Measurements from ENCODE around the gene LRCH2. TPM values are rescaled to one million over a fixed set of nuclear protein-coding genes. Genes with fewer than 3 reads are reported as not detected.

Gene LRCH2
- total RNA-seq, 4 donors from 2014 or later = 9.8 to 15.9 (median 10.7) TPM

DNA sequence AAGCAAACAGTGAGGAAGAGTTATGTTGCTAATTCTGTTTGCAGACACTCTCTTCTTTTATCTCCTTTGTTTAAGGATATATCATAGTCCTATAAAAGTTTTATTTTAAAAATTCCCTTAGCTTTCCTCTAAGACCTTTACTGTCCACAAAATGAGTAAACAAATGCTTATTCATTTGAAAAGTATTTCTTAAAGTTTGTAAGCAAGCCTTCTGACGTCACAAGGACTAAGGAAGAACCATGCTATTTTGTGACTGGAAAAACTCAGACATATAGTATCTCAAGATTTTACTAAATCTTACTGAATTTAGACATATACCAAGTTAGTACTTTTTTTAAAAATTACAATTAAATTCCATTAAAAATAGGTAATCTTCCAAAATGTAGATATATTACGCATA, 49.9 kb downstream of the LRCH2 start:
- intact Hi-C loops (cut with DNase I) = no loop called here

DNA sequence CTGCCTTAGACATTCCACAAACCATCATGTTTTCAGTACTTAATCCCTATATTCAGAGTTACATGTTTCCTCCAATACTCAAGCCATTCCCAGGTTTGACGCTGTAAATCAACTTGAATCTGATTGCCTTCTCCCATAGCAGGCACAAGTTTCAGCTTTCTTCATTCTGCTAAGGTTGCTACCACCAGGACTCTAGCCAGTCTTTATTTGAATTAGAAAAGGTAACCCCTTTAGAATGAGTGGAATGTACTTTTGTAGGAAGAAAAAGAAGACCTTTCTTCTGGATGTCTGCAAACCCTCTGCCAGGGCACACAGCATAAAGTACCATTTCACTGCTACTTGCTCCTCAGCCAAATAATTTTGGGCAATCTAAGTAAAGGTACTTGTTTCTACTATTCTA, 55.4 kb downstream of the LRCH2 start:
- H3K9me3 ChIP-seq = no peaks in the 10 kb centered on the region
- TF ChIP-seq EP300 (IDR thresholded peaks at IDR 0.05) = no peak
- TF ChIP-seq, protein P1, sequence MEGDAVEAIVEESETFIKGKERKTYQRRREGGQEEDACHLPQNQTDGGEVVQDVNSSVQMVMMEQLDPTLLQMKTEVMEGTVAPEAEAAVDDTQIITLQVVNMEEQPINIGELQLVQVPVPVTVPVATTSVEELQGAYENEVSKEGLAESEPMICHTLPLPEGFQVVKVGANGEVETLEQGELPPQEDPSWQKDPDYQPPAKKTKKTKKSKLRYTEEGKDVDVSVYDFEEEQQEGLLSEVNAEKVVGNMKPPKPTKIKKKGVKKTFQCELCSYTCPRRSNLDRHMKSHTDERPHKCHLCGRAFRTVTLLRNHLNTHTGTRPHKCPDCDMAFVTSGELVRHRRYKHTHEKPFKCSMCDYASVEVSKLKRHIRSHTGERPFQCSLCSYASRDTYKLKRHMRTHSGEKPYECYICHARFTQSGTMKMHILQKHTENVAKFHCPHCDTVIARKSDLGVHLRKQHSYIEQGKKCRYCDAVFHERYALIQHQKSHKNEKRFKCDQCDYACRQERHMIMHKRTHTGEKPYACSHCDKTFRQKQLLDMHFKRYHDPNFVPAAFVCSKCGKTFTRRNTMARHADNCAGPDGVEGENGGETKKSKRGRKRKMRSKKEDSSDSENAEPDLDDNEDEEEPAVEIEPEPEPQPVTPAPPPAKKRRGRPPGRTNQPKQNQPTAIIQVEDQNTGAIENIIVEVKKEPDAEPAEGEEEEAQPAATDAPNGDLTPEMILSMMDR (IDR thresholded peaks at IDR 0.05) = no peak
- no peak for TF ChIP-seq POLR2A (IDR thresholded peaks at IDR 0.05; ENCODE audit: low read depth)
- no peak for TF ChIP-seq POLR2AphosphoS5 (IDR thresholded peaks at IDR 0.05)
- peaks cover 0 to 12% (median 0%) of the 10 kb centered on the region in 4 donors for H3K27me3 ChIP-seq
- H3K4me3 ChIP-seq = no peak overlapping the region
- no peak overlapping the region for H3K27ac ChIP-seq (replicated peaks in 1 of 4)
- DNase-seq (ENCODE audit: extremely low spot score) = no peak
- no peaks in the 10 kb centered on the region for H3K4me1 ChIP-seq
- intact Hi-C loops (cut with DNase I) = no loop called here
- WGBS = 71% methylated on average over 1 of the region's 1 CpG
- H3K36me3 ChIP-seq = peaks cover 0 to 4% (median 0%) of the 10 kb centered on the region in 4 donors

More for the DNA sequence above, 49.9 kb downstream of the LRCH2 start:
- TF ChIP-seq POLR2AphosphoS5 (IDR thresholded peaks at IDR 0.05) (no peak), POLR2A (IDR thresholded peaks at IDR 0.05; ENCODE audit: low read depth) (no peak), EP300 (IDR thresholded peaks at IDR 0.05) (no peak)
- TF ChIP-seq, protein P1 (IDR thresholded peaks at IDR 0.05) = no peak
- Histone ChIP-seq H3K9me3 (no peaks in the 10 kb centered on the region), H3K4me3 (no peak overlapping the region), H3K27me3 (no peaks in the 10 kb centered on the region), H3K4me1 (no peaks in the 10 kb centered on the region), H3K27ac (replicated peaks in 1 of 4) (no peak overlapping the region), H3K36me3 (no peaks in the 10 kb centered on the region)
- DNase-seq (ENCODE audit: extremely low spot score) = no peak
- WGBS = 78% methylated on average over 2 of the region's 2 CpGs

DNA sequence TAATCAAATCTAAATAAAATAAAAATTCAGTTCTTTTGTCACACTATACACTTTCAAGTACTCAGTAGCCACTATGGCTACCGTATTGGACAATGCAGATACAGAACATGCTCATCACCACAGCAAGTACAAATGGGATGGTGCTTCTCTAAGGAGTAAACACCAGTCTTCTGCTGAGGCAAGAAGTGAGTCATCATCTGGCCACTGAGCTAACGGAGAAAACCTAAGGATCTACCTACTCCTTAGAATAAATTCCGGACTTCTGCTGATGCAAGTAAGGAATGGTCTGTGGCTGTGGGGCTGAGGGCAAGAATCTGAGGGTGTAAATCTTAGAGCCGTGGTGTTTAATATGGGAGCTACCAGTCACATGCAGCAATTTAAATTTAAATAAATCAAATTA, 56.0 kb downstream of the LRCH2 start:
- Histone ChIP-seq H3K27ac (replicated peaks in 1 of 4) (no peak overlapping the region), H3K4me1 (no peaks in the 10 kb centered on the region), H3K36me3 (peaks cover 0 to 4% (median 0%) of the 10 kb centered on the region in 4 donors), H3K27me3 (peaks cover 0 to 12% (median 0%) of the 10 kb centered on the region in 4 donors), H3K9me3 (no peaks in the 10 kb centered on the region), H3K4me3 (no peak overlapping the region)
- 85% methylated on average over 4 of the region's 4 CpGs for WGBS
- TF ChIP-seq POLR2AphosphoS5 (IDR thresholded peaks at IDR 0.05) (no peak), POLR2A (IDR thresholded peaks at IDR 0.05; ENCODE audit: low read depth) (no peak), EP300 (IDR thresholded peaks at IDR 0.05) (no peak)
- TF ChIP-seq, protein P1 (IDR thresholded peaks at IDR 0.05) = no peak
- DNase-seq (ENCODE audit: extremely low spot score) = no peak
- intact Hi-C loops (cut with DNase I) = no loop called here

DNA sequence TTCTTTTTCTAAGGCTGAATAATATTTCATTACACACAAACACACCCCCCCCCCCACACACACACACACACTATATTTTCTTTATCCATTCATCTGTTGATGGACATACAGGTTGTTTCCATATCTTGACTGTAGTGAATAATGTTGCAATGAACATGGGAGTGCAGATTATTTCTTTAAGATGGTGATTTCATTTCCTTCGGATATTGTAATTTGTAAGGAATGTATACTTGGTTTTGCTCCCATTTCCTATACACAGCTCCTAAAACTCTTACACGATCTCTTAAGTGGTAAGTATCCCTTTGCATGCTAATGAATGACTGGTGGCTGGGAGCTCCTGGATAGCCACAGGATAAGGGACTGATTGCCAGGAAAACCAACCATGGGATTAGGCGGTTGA, 59.3 kb downstream of the LRCH2 start:
- Histone ChIP-seq H3K27me3 (peaks cover 0 to 12% (median 0%) of the 10 kb centered on the region in 4 donors), H3K4me3 (no peak overlapping the region), H3K36me3 (peaks cover 0 to 4% (median 0%) of the 10 kb centered on the region in 4 donors), H3K4me1 (no peaks in the 10 kb centered on the region), H3K9me3 (no peaks in the 10 kb centered on the region), H3K27ac (replicated peaks in 1 of 4) (no peak overlapping the region)
- TF ChIP-seq, protein P1 (IDR thresholded peaks at IDR 0.05) = no peak
- TF ChIP-seq POLR2AphosphoS5 (IDR thresholded peaks at IDR 0.05) (no peak), POLR2A (IDR thresholded peaks at IDR 0.05; ENCODE audit: low read depth) (no peak), EP300 (IDR thresholded peaks at IDR 0.05) (no peak)
- no peak for DNase-seq (ENCODE audit: extremely low spot score)
- intact Hi-C loops (cut with DNase I) = no loop called here
- 85% methylated on average over 3 of the region's 3 CpGs for WGBS

DNA sequence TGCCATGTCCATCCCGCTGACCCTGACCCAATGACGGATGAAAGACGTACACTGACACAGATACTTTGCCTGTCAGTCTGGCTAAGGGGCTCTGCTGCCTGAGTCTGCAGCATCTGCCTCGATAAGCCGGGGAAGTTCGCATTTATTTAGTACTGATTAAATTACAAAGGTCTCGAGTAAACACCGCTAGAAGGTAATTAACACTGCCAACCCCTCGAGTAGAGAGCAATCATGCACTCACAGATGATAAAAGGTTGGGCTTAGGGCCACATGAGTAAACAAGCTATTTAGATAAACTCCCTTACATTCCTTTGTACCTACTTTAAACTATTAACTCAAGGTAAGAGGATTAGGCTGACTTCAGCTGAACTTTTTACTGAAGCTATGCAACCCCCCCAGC, 60.7 kb downstream of the LRCH2 start:
- peaks cover 0 to 12% (median 0%) of the 10 kb centered on the region in 4 donors for H3K27me3 ChIP-seq
- no peaks in the 10 kb centered on the region for H3K9me3 ChIP-seq
- WGBS = 64% methylated on average over 9 of the region's 9 CpGs
- peaks cover 0 to 4% (median 0%) of the 10 kb centered on the region in 4 donors for H3K36me3 ChIP-seq
- no peaks in the 10 kb centered on the region for H3K4me1 ChIP-seq
- TF ChIP-seq POLR2A (IDR thresholded peaks at IDR 0.05; ENCODE audit: low read depth) = no peak
- TF ChIP-seq POLR2AphosphoS5 (IDR thresholded peaks at IDR 0.05) = no peak
- TF ChIP-seq EP300 (IDR thresholded peaks at IDR 0.05) = no peak
- TF ChIP-seq, protein P1 (IDR thresholded peaks at IDR 0.05) = no peak
- intact Hi-C loops (cut with DNase I) = no loop called here
- no peak overlapping the region for H3K27ac ChIP-seq (replicated peaks in 1 of 4)
- no peak overlapping the region for H3K4me3 ChIP-seq
- no peak for DNase-seq (ENCODE audit: extremely low spot score)

All from esophagus muscularis mucosa (tissue), 4 donors.